GM18858 (cell line): ENCODE data around the gene NSUN5.
"Not testable (repeated sequence)": the region's sequence is repeated elsewhere in the genome, so short reads cannot be mapped to it uniquely, and the experiment has no call there.

Experiments
- ATAC-seq: cut with Tn5 transposase; IDR thresholded peaks from one replicate; pipeline ENCODE4 v1.9.1; 2021; ENCODE audit not compliant: unreplicated experiment

The NSUN5 gene

DNA sequence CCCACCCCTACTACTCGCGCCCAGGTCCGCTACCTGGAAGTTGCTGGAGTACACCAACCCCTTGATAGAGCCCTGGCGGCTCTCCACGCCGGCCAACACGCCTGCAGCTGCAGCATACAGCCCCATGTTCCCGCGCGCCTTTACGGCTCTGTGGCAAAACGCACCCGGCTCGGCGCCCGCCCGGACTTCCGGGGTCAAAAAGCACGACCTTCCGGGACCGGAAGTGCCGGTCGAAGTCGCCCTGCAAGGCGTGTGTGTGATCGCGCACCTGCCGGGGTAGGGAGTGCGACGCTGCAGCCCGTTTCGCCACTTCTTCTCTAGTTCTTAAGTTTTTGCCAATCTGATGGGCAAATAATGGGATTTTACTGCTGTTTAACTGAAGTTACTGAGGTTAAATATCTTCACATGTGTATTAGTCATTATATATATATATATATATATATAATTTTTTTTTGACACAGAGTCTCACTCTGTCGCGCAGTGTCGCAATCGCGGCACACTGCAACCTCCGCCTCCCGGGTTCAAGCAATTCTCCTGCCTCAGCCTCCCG is at the start of gene NSUN5:
TSS of gene NSUN5 (minus strand) at position 162 of the 550 bp plus-strand sequence. CDS start at position 126, 36 bp downstream.
- peak; percentile 89 for ATAC-seq

DNA sequence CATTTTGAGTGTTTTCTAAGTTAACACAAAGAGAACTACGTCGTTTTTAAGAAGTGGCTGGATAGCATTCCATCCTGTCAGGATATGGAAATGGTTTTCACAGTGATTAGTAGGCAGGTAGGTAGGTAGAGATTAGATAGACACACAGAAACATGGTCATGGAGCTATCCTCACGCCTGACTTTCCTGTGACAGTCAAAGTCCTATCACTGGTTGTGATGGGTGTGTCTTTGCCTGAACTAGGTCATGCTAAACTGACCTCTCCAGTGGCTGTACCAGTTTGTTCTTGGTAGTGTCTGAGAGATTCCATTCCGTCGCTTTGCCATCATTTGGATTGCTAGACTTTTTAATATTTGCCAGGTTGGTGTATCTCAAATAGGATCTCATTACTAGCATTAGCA is 47.5 kb upstream of the NSUN5 start:
- ATAC-seq, result no peak

DNA sequence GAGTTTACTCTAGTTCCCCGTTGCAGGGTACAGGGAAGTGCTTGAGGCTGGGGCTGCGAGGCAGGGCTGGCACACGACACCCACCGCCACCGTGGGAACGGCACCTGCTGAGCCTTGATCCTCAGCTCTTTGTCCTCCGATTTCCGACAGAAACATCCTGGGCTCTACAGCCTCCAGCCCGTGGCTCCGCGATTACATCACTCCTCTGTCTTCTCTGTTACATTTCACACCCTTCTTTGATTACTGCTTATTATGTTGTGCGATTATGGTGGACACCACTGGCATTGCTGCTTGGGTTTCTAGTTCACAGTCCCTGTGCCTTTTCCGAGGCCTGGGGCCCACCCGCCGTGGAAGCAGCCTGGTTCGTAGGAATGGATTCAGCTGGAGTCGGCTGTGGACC is 46.2 kb upstream of the NSUN5 start:
- ATAC-seq, result no peak

DNA sequence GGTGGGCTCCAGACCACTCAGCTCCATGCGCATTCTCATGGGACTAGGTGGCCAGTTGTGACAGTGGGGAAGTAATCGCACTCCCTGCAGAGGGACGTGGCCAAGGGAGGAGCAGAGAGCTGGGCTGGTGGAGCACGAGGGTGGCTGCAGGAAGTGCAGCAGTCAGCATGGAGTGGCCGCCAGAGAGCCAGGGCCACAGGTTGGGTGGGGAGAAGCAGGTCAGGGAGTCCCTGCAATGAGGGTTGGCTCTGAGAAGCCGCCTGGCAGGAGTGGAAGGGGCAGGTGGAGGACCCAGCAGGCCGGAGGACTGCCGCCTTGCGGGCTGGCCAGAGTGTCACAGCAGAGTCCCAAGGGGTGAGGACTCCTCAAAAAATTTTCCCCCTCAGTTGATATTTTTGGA is 45.6 kb upstream of the NSUN5 start:
- ATAC-seq, result no peak

DNA sequence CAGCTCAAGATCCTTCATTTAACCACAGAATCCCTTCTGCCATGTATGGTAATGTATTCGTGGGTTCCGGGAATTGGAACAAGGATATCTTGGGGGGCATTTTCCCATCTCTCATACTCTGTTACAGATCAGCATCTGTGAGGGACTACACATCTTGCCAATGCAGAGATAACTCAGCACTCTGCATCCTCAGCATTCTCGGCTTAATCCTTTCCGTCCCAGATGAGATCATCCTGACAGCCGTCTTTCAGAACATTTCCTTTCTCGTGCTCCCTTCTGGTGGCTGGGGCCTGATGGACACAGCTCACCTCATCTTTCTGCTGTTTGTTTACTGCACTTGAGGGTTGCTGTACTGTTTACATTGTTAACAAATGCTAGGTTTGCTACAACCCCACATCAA is 44.6 kb upstream of the NSUN5 start:
- no peak for ATAC-seq

DNA sequence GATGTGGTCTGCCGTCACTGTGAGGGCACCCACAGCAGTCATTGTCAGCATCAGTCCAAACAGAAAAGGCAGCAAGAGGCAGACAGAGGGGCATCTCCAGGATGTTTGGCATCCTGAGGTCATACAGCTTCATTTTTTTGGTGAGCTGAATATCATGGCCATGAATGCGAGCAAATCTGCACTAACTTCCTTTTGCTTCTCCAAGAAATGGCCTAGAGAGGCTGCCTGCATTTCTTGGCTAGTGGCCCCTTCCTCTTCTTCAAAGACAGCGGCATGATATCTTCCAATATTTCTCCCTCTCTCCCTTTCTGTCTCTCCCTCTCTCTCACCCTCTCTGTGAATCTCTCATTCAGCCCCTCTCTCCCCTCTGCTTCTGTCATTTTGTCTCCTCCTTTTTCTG is 44.2 kb upstream of the NSUN5 start:
- no peak for ATAC-seq

DNA sequence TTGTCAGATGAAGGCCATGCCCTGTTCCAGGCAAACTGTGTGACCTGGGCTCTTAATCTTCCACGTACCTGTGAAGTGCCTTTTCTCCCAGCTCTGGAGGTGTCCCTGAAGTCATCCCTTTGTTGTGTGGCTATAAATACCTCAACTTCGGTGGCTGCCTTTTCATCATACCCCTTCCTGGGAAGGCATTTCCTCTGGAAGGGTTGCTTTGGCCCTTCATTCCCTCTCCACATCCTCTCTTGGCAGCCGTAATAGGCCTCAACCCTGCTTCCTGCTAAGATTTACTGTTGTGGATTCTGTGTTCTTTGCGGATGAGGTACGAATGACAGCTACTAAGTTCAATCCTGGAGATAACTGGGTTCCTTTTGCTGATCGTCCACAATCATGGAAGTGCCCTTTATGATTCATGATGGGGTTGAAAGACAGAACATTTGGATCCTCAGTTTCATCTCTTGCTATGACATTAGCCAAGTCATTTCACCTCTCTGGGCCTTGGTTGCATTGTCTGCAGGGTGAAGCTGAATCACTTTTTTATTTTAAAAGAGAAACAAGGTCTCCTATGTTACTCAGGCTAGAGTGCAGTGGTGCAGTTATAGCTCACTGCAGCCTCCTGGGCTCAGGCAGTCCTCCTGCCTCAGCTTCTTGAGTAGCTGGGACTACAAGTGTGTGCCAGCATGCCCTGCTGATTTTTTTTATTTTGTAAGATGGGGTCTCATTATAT is 43.0 kb upstream of the NSUN5 start:
- ATAC-seq, result no peak

DNA sequence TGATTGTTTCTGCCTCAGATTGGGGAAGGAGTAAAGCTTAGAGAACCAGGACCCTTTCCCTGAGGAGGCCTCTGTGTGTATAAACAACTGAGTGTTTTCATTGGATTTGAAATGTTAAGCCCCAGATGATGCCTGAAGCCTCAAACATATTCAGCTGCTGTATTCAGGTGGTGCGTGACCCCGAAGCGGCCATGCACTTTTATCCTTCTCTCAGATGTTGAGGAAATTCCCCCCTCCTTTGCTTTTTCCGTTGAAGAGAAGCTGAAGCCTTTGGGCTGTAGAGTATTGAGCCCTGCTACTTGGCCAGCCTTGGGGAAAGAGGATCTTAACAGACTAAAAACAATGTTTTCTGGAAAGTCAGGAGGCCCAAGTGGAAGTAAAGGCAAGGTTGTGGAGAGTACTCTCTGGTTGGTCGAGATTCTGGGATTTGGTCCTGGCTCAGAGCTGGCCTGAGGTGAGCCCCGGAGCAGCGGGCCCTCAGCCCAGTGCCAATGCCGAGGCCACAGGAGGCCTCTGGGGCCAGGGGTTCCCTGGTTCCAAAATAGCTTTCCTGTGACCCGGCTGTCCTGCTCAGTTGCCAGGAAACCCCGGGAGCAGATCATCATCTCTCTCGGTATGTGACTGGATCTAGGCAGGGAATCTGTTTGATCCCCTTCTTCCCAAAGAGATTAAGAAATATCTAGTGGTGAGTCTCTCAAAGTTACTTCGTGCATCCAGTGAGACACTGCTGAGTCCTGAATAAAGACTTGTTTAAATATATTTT is 41.9 kb upstream of the NSUN5 start:
- ATAC-seq, result no peak

DNA sequence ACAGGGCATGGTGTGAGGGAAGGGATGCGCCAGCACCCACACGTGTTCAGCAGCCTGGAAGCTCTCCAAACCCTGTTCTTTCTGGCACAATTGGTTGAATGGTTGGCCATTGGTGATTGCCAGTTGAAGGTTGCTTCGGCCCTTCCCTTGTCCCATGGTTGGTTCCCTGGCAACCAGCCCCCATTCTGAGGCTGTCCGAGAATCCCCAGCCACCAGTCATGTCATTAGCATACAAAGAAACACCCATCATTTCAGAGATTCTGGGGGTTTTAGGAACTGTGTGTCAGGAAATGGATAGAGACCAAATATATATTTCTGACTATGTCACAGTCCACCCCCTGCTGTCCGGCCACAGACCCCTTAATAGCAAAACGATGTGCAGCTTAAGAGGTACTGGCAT is 41.1 kb upstream of the NSUN5 start:
- ATAC-seq, result no peak

DNA sequence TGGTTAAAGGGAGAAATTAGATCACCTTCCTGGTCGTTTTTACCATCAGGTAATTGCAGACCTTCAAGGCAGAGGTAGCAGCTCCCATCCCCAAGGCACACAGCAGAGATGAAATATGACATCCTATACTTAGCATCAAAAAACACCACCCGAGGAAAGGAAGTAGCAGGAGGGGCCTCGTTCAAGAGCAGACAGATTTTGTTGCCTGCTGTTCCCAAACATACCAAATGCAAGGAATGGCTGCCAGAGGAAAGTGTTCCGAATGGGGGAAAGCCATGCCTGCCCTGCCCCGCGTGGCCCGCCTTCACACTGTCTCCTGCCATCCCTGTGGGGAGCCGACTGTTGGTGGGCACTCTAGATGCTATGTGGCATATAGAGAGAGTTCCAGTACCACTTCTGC is 37.3 kb upstream of the NSUN5 start:
- no peak for ATAC-seq

DNA sequence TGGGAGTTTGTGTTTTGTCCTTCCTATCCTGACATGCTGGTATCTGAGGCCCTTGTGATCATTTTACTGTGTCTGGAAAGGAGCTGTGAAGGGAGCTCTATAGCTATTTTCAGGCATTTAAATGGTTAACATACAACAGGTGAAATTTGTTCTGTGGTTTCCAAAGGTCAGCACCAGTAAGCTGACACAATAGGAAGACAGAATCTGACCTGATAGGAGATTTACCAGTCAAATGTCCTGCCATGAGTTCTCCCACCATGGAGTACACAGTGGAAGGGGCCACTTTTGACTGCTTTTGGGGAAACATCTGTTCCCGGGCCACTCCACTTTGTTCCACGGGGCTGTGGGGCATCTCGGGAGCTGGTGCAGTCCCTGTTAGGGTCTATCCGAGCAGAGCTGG is 36.9 kb upstream of the NSUN5 start:
- no peak for ATAC-seq

DNA sequence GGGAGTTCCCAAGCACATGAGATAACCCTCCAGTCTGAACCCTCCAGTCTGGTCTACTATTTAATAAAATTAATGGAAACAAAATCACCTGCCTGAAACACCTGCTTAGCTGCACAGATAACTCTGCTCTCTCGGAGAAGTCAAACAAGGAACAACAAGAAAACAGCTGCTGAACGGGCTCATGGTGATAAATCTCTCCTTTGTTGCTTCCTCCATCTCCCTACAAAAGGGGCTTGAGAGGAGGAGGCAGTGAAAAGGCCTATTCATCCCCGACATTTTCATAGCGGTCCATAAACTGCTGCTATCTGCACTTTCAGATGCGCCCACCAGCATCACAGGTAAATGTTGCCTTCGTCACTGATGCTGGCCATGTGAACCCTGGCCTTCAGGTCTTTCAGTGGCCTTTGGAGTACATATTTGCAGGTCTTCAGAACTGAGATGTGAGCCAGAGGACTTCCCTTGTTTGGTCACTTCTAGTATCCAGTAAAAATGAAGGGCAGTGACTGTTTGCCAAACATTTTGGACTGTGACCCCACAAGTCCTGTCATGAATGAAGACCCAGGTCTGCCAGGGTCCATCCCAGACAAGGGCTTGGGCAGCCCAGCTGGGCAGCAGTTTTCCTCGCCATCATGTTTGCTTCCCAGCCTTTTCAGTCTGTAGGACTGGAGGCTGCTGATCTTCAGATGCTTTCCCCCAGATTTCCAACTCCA is 35.2 kb upstream of the NSUN5 start:
- ATAC-seq, result no peak

DNA sequence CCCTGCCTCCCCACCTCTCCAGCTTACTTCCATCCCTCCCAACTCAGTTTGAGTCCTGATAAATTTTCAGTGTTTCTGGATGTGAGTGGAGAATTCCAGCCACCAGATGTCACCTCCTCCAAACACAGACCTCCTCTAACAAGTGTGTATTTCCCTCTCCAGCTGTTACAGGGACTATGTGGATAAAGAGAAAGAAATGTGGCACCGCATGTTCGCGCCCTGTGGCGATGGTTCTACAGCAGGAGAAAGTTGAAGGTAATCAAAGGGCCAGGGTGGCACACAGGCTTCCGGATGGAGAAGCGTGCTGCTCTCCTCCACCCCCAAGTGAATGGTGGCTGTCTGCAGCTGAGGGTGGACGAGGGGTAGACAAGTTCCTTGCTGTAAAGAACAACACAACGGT is 34.0 kb upstream of the NSUN5 start:
- no peak for ATAC-seq

DNA sequence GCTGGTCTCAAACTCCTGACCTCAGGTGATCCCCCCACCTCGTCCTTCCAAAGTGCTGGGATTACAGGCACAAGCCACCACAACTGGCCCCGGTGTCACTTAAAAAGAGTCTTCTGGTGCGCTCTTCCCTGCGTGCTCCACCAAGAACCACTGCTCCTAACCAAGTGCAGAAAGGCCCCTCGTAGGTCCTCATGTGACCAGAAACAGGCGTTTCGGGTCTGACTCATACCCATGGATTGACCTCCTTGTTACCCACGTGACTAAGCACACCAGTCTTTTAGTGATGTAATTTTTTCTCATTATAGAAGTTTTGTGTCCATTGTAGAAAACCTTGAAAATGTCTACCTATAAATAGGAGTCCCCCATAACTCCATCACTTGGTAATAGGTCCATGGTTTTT is 33.3 kb upstream of the NSUN5 start:
- ATAC-seq, result no peak

DNA sequence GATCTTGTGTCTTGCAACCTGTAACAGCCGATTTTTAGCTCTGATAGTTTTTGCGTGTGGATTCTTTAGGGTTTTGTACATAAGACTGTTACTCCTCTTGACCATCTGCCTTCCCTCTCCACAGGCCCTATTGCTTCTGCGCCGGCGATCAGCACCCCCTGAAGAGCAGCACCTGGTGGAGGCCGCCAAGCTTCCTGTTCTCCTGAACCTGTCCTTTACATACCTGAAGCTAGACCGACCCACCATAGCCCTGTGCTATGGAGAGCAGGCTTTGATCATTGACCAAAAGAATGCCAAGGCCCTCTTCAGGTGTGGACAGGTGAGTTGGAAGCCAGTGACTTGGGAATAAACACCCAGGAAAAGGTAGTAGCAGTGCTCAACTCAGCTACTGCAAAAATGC is 31.9 kb upstream of the NSUN5 start:
- no peak for ATAC-seq

DNA sequence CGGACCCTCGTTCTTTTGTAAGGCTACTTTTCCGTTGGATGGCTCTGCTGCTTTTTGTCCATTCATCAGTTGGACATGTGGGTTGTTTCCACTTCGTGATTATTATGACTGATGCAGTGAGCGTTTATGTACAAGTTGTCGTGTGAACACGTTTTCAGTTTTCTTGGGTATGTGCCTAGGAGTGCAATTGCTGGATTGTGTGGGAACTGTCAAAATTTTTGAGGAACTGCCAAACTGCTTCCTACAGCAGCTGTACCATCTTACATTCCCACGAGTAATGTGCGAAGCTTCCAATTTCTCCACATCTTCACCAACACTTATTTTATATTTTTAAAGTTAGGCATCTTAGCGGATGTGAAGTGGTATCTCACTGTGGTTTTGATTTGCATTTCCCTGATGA is 29.7 kb upstream of the NSUN5 start:
- no peak for ATAC-seq

DNA sequence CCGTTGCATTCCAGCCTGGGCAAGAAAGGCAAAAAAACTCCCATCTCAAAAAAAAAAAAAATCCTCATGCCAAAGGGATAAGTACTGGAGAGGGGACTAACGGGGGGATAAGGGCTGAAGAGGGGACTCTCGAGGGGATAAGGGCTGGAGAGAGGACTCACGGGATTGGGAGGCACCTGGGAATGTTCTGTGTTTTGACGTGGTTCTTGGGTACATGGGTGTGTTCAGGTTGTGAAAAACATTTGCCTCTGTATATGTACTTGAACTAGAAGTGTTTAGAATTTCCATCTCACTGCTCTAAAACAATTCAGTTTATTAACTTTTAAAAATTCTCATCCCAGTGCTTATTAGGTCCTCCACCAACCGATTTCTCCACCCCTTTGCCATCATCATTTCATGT is 23.8 kb upstream of the NSUN5 start:
- no peak for ATAC-seq

DNA sequence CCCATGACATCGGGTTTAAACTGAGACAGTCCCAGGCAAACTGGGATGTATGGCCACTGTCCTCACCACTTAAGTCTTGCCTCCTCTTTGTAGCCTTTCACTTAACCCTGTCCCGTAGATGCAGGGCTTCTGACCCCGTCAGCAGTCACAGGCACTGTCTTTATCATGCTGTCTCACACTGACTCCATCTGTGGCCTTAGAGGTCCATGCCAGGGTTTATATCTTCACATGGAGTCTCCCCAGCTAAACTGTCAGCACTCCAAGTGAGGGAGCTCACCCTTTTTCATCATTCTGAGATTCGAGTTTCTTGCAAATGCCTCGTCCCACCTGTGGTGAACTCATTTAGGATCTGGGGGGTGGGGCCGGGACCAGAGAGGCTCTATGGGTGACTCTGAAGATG is 22.1 kb upstream of the NSUN5 start:
- no peak for ATAC-seq

DNA sequence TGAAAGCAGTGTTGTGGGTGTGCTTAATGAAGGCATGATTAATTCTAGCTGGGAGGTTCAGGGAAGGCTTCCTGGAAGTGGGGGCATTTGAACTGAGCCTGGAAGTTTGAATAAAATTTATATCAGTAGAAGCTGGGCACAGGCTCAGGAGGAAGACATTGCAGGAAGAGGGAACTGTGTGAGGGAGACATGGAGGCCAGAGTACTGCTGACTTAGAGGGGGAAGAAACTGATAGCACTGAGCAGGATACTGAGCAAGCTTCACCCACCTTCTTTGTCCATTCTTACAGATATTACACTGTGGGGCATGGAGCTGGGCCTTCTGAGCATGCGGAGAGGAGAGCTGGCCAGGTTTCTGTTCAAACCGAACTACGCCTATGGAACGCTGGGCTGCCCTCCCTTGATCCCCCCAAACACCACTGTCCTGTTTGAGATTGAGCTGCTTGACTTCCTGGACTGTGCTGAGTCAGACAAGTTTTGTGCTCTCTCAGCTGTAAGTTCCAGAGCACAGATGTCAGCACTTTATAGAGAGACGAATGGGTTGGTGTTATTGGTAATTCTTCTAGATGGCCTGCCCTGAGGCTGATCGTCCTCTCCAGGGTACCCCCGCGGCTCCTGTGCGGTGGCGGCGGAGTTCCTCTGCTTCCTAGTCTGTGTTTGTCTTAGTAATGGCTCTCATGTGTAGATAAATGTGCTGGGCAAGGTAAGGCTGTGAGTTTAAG is 21.4 kb upstream of the NSUN5 start:
- no peak for ATAC-seq

DNA sequence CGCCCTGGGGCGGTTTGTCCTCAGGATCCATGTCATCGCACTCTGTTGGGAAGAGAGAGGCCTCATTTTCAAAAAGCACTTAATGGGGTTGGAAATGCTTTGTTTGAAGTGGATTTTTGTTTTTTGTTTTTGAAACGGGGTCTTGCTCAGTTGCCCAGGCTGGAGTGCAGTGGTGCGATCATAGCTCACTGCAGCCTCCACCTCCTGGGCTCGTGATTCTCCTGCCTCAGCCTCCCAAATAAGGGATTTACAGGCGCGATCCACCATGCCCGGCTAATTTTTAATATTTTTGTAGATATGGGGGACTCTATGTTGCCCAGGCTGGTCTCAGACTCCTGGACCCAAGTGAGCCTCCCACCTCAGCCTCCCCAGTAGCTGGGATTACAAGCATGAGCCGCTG is 20.1 kb upstream of the NSUN5 start:
- ATAC-seq, result no peak

DNA sequence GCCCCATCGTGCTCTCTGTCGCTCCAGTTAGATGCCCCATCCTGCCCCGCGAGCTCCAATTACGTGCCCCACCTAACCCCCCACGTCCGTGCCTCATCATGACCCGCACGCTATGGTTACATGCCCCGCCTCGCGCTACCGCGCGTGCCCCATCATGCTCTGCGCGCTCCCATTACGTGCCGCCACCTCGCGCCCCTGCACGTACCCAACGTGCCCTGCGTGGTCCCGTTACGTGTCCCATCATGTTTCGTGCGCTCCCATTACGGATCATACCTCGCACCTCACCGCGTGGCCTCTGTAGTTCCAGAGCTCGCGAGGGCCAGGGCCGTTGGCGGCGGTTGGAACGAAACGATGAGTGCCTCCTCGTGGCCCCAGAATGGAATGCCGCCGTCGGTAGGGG is 19.3 kb upstream of the NSUN5 start, which contains the start of the genes FKBP6 and TRIM50:
TSS of gene FKBP6 (plus strand) at position 240 of the 400 bp plus-strand sequence. CDS start 268 bp downstream, outside the sequence.
TSS of gene TRIM50 (minus strand) at position 161 of the 400 bp plus-strand sequence. CDS start 3,295 bp downstream, outside the sequence.
- ATAC-seq, result not testable (repeated sequence)
